Nephron (organoid): ENCODE data around the gene ZSCAN1.
A peak's percentile ranks its signal among the peaks of the same experiment; 100 is the strongest.

Experiments used
- H3K27ac Mint-ChIP-seq, 3 experiments: 2 replicates each; pipeline ENCODE4 v1.8.0; 2020; ENCODE audit warnings: mixed read lengths in 3 of 3, mild to moderate bottlenecking in 2 of 3, moderate library complexity in 1 of 3
- H3K27me3 Mint-ChIP-seq: 2 replicates; pipeline ENCODE4 v1.8.0; 2021; ENCODE audit warnings: low read depth, mild to moderate bottlenecking, moderate library complexity, mixed read lengths
- H3K36me3 Mint-ChIP-seq: 2 replicates; pipeline ENCODE4 v1.8.0; 2020; ENCODE audit warnings: low read depth, mixed read lengths
- H3K4me1 Mint-ChIP-seq: 2 replicates; pipeline ENCODE4 v1.8.0; 2020; ENCODE audit warnings: mixed read lengths
- H3K4me3 Mint-ChIP-seq, 3 experiments: 2 replicates each; pipeline ENCODE4 v1.8.0; 2020; ENCODE audit warnings: mild to moderate bottlenecking in 3 of 3, mixed read lengths in 3 of 3, moderate library complexity in 2 of 3
- H3K9me3 Mint-ChIP-seq: 2 replicates; pipeline ENCODE4 v1.8.0; 2020; ENCODE audit warnings: mixed read lengths
- TF ChIP-seq, protein P1 (sequence below), 3 experiments: fragments of 200-600 bp; sonication (generic); IDR thresholded peaks; one replicate each; pipeline ENCODE4 v1.5.0; 2021; ENCODE audit warnings: antibody characterized with exemption in 3 of 3; ENCODE audit not compliant: unreplicated experiment in 3 of 3

ZSCAN1 gene

DNA sequence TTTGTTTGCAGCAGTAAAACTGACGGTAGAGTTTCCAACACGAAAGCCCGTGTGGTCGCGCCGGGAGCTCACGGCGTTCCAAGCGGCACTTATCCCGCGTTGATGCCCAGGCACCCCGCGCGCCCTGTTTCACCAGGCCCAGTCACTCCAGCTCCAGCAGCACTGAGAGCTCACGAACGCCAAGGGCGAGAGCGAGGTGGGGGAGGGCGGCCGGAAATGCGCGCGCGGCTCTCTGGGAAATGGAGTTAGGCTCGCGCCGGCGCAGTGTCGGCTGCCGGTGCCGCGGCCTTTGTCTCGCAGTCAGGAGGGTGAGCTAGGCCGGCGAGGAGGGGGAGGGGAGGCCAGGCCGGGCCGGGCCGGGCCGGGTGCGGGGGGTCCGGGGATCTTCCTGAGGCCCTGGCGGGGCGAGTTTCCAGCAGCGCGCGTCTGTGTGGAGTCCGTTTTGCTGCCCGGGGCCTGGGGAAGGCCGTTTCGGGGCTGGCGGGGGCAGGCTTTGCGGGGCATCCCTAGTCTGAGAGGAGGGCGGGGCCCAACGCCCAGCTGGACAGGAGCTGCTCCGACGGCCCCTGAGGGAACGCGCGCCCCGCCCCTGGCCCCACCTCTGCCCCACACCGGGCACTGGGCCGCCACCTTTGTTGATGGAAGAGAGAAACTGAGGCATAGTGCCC lies 25.3 kb downstream of the ZSCAN1 start, which contains the start of gene ZNF135:
Gene ZNF135 (plus strand): TSS at position 280 of the 668 bp plus-strand sequence. CDS start 721 bp downstream, outside the sequence.
- Mint-ChIP-seq H3K9me3 (peaks cover 56% of the 10 kb centered on the region), H3K27me3 (no peaks in the 10 kb centered on the region), H3K36me3 (peaks cover 45% of the 10 kb centered on the region), H3K27ac (peak within 1 kb of the TSS; percentile 88 to 98 (median 95)), H3K4me1 (no peaks in the 10 kb centered on the region), H3K4me3 (peak within 1 kb of the TSS; percentile 82 to 89 (median 85))
- TF ChIP-seq, protein P1, sequence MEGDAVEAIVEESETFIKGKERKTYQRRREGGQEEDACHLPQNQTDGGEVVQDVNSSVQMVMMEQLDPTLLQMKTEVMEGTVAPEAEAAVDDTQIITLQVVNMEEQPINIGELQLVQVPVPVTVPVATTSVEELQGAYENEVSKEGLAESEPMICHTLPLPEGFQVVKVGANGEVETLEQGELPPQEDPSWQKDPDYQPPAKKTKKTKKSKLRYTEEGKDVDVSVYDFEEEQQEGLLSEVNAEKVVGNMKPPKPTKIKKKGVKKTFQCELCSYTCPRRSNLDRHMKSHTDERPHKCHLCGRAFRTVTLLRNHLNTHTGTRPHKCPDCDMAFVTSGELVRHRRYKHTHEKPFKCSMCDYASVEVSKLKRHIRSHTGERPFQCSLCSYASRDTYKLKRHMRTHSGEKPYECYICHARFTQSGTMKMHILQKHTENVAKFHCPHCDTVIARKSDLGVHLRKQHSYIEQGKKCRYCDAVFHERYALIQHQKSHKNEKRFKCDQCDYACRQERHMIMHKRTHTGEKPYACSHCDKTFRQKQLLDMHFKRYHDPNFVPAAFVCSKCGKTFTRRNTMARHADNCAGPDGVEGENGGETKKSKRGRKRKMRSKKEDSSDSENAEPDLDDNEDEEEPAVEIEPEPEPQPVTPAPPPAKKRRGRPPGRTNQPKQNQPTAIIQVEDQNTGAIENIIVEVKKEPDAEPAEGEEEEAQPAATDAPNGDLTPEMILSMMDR (IDR thresholded peaks at IDR 0.05; ENCODE audit: unreplicated experiment in 3 of 3), result no peak

DNA sequence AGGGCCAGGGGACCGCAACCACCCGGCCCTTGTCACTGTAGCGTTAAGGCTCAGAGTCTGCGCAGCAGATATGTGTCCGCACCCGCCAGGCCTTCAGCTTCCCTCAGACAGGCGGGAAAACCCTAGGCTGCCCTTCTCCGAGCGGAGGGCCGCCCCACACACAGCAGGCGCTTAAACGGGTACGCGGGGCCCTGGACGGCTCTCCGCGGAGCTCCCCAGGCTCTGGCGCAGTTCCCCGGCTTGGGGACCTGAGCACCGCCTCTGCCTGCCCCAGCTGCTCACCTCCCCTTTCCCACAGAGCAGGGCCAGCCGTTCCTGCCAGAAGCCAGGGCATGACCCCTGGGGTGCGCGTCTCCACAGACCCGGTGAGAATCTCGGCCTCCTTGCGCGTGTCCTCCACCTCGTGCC lies 25.9 kb downstream of the ZSCAN1 start:
- peak overlapping the region in 2 of 3 experiments; percentile 82 to 89 for H3K4me3 Mint-ChIP-seq
- H3K4me1 Mint-ChIP-seq, result no peaks in the 10 kb centered on the region
- TF ChIP-seq, protein P1 (IDR thresholded peaks at IDR 0.05; ENCODE audit: unreplicated experiment in 3 of 3), result no peak
- H3K27me3 Mint-ChIP-seq, result no peaks in the 10 kb centered on the region
- peaks cover 54% of the 10 kb centered on the region for H3K9me3 Mint-ChIP-seq
- H3K36me3 Mint-ChIP-seq, result peaks cover 49% of the 10 kb centered on the region
- no peak overlapping the region for H3K27ac Mint-ChIP-seq

DNA sequence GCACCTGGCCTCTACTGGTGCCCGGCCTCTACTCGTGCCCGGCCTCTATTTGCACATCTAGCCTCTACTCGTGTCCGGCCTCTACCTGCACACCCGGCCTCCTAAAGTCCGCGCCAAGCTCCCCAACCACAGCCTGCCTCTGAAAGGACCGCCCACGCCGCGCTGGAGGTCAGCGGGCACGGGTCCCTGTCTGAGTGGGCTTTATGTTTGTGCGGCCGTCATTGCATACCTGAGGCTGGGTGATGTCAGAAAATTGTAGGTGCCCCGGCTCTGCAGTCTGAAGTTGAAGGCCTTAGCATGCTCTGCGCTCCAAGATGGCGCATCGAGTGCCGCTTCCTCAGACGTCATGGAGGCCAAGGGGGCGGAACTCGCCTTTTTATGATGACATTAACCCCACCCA lies 26.4 kb downstream of the ZSCAN1 start:
- TF ChIP-seq, protein P1 (IDR thresholded peaks at IDR 0.05; ENCODE audit: unreplicated experiment in 3 of 3), result no peak
- no peaks in the 10 kb centered on the region for H3K4me1 Mint-ChIP-seq

DNA sequence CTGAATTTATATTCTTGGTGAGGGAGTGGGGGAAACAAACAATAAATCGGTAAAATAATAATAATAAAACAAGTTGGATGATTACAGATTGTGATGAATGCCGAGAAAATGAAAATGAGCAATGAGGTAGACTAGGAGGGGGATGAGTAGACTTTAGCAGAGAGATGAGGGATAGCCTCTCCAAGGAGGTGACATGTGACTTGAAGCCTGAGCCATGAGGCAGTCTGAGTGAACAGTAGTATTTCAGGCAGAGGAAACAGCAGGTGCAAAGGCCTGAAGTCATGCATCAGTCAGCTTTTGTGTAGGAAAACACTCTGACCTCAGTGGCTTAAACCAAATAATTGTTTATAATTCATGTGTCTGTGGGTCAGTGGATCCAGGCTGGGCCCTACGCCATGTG lies 29.9 kb downstream of the ZSCAN1 start:
- Mint-ChIP-seq H3K4me3 (no peak overlapping the region), H3K27ac (no peak overlapping the region), H3K36me3 (peaks cover 82% of the 10 kb centered on the region), H3K9me3 (peaks cover 72% of the 10 kb centered on the region), H3K4me1 (no peaks in the 10 kb centered on the region), H3K27me3 (no peaks in the 10 kb centered on the region)
- TF ChIP-seq, protein P1 (IDR thresholded peaks at IDR 0.05; ENCODE audit: unreplicated experiment in 3 of 3), result no peak

More for the DNA sequence above, 26.4 kb downstream of the ZSCAN1 start:
- no peaks in the 10 kb centered on the region for H3K27me3 Mint-ChIP-seq
- H3K9me3 Mint-ChIP-seq, result peaks cover 54% of the 10 kb centered on the region
- no peak overlapping the region for H3K27ac Mint-ChIP-seq
- peak overlapping the region; percentile 66 to 75 (median 69) for H3K4me3 Mint-ChIP-seq
- H3K36me3 Mint-ChIP-seq, result peaks cover 51% of the 10 kb centered on the region

DNA sequence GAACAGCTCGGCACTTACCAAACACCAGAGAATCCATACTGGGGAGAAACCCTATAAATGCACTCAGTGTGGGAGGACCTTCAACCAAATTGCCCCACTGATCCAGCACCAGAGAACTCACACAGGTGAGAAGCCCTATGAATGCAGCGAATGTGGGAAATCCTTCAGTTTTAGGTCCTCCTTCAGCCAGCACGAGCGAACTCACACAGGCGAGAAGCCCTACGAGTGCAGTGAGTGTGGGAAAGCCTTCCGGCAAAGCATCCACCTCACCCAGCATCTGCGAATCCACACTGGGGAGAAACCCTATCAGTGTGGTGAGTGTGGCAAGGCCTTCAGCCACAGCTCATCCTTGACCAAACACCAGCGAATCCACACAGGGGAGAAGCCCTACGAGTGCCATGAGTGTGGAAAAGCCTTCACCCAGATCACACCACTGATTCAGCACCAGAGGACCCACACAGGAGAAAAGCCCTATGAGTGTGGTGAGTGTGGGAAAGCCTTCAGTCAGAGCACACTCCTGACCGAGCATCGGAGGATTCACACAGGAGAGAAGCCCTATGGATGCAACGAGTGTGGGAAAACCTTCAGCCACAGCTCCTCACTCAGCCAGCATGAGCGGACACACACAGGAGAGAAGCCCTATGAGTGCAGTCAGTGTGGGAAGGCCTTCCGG lies 33.6 kb downstream of the ZSCAN1 start:
- peaks cover 79% of the 10 kb centered on the region for H3K9me3 Mint-ChIP-seq
- H3K27ac Mint-ChIP-seq, result no peak overlapping the region
- peaks cover 85% of the 10 kb centered on the region for H3K36me3 Mint-ChIP-seq
- TF ChIP-seq, protein P1 (IDR thresholded peaks at IDR 0.05; ENCODE audit: unreplicated experiment in 3 of 3), result no peak
- no peaks in the 10 kb centered on the region for H3K4me1 Mint-ChIP-seq
- no peak overlapping the region for H3K4me3 Mint-ChIP-seq
- no peaks in the 10 kb centered on the region for H3K27me3 Mint-ChIP-seq
